CD4-positive, alpha-beta memory T cell (primary cell): ENCODE measurements around the gene CER1. TPM values are rescaled to one million over a fixed set of nuclear protein-coding genes. Genes with fewer than 3 reads are reported as not detected.

ENCODE experiments used
- CTCF ChIA-PET: fragments of 350-600 bp; sonication (Branson Sonifier 250); formaldehyde crosslinking; loops from one replicate; lab custom pipeline; 2021; ENCODE audit warnings: inconsistent platforms; ENCODE audit not compliant: partially characterized antibody; lab: Charles Lee
- POLR2A ChIA-PET: fragments of 350-600 bp; sonication (Branson Sonifier 250); formaldehyde crosslinking; loops from one replicate; lab custom pipeline; 2021; ENCODE audit not compliant: partially characterized antibody; lab: Charles Lee
- DNase-seq, 5 donors: peaks; one replicate each; pipeline versions ENCODE4 v3.0.0 to v3.0.0-alpha.2; 2020 to 2022; ENCODE audit warnings: mixed read lengths in 1 of 5
- H3K27ac ChIP-seq: one replicate; pipeline ENCODE4 v1.7.0; 2013; ENCODE audit warnings: low read depth, low read length
- H3K27me3 ChIP-seq: 2 replicates; pipeline ENCODE4 v1.7.0; 2013; ENCODE audit warnings: mild to moderate bottlenecking, low read length, moderate library complexity; ENCODE audit not compliant: insufficient read depth
- H3K36me3 ChIP-seq: 2 replicates; pipeline ENCODE4 v1.7.0; 2013; ENCODE audit warnings: mild to moderate bottlenecking, low read length, moderate library complexity; ENCODE audit not compliant: insufficient read depth
- H3K4me1 ChIP-seq: 2 replicates; pipeline ENCODE4 v1.7.0; 2013; ENCODE audit warnings: mild to moderate bottlenecking, low read length, moderate library complexity; ENCODE audit not compliant: insufficient read depth
- H3K4me3 ChIP-seq, 2 donors: one replicate each; pipeline ENCODE4 v1.7.0; 2013; ENCODE audit warnings: low read length in 2 of 2, mild to moderate bottlenecking in 1 of 2
- H3K9me3 ChIP-seq, 2 donors: one replicate each; pipeline ENCODE4 v1.7.0; 2013; ENCODE audit warnings: low read length in 2 of 2, control low read depth in 1 of 2; ENCODE audit not compliant: control insufficient read depth in 1 of 2
- H3K27ac Mint-ChIP-seq, 7 donors: one replicate each; pipeline ENCODE4 v1.8.0; 2020 to 2021; ENCODE audit warnings: mixed read lengths in 7 of 7, mild to moderate bottlenecking in 6 of 7, inconsistent platforms in 3 of 7, moderate library complexity in 3 of 7
- H3K27me3 Mint-ChIP-seq, 2 donors: one replicate each; pipeline ENCODE4 v1.8.0; 2020 to 2021; ENCODE audit warnings: mixed read lengths in 2 of 2
- H3K36me3 Mint-ChIP-seq, 2 donors: one replicate each; pipeline ENCODE4 v1.8.0; 2020 to 2021; ENCODE audit warnings: mixed read lengths in 2 of 2, inconsistent platforms in 1 of 2, mild to moderate bottlenecking in 1 of 2
- H3K4me1 Mint-ChIP-seq, 4 donors: one replicate each; pipeline ENCODE4 v1.8.0; 2020 to 2021; ENCODE audit warnings: mixed read lengths in 4 of 4, mild to moderate bottlenecking in 1 of 4
- H3K4me3 Mint-ChIP-seq, 8 donors: one replicate each; pipeline ENCODE4 v1.8.0; 2020 to 2021; ENCODE audit warnings: mixed read lengths in 8 of 8, mild to moderate bottlenecking in 7 of 8, moderate library complexity in 6 of 8, inconsistent platforms in 3 of 8
- H3K9me3 Mint-ChIP-seq, 8 donors: one replicate each; pipeline ENCODE4 v1.8.0; 2020 to 2021; ENCODE audit warnings: mixed read lengths in 8 of 8, mild to moderate bottlenecking in 5 of 8, inconsistent platforms in 3 of 8, moderate library complexity in 1 of 8
- intact Hi-C: fragments of 100-400 bp; cut with micrococcal nuclease; formaldehyde crosslinking; loops from one replicate; pipeline ENCODE4 v1.15.1; 2023
- polyA plus RNA-seq, 2 donors: library from polyadenylated mRNA; unstranded; fragments of 300-500 nt; fragmentation: Illumina TruSeq; gene quantifications; one replicate each; pipeline ENCODE4 v1.2.3, GENCODE V29; 2021
- total RNA-seq, 2 experiments: library from RNA; stranded (reverse); gene quantifications; one replicate each; pipeline ENCODE4 v1.2.3, GENCODE V29; 2021

CER1 gene
- total and polyA plus RNA-seq, 4 experiments from 2014 or later, result not detected

GRCh38 chr9:14747111-14747510 lies 24.6 kb upstream of the CER1 start:
- H3K27ac ChIP-seq, result no peak overlapping the region
- intact Hi-C loops, result no loop called here
- no peaks in the 10 kb centered on the region for H3K27me3 ChIP-seq
- Mint-ChIP-seq H3K4me1 (peaks cover 6 to 16% (median 9%) of the 10 kb centered on the region in 4 donors), H3K27me3 (peaks cover 3 to 12% of the 10 kb centered on the region in 2 donors), H3K36me3 (no peaks in the 10 kb centered on the region), H3K9me3 (peaks cover 0 to 3% (median 0%) of the 10 kb centered on the region in 8 donors), H3K4me3 (no peak overlapping the region), H3K27ac (no peak overlapping the region)
- no peaks in the 10 kb centered on the region for H3K36me3 ChIP-seq
- no peak overlapping the region for H3K4me3 ChIP-seq
- DNase-seq, result no peak
- H3K9me3 ChIP-seq, result no peaks in the 10 kb centered on the region
- ChIA-PET POLR2A (no interaction called here), CTCF (no interaction called here)
- H3K4me1 ChIP-seq, result peaks cover 6% of the 10 kb centered on the region

GRCh38 chr9:14746626-14747025 lies 24.1 kb upstream of the CER1 start:
- Mint-ChIP-seq H3K27ac (no peak overlapping the region), H3K36me3 (no peaks in the 10 kb centered on the region), H3K9me3 (peaks cover 0 to 3% (median 0%) of the 10 kb centered on the region in 8 donors), H3K4me3 (no peak overlapping the region), H3K27me3 (peaks cover 3 to 10% of the 10 kb centered on the region in 2 donors), H3K4me1 (peaks cover 6 to 16% (median 9%) of the 10 kb centered on the region in 4 donors)
- Histone ChIP-seq H3K27me3 (no peaks in the 10 kb centered on the region), H3K4me3 (no peak overlapping the region), H3K9me3 (no peaks in the 10 kb centered on the region), H3K4me1 (peaks cover 6% of the 10 kb centered on the region), H3K27ac (no peak overlapping the region), H3K36me3 (no peaks in the 10 kb centered on the region)
- DNase-seq, result no peak
- ChIA-PET CTCF (no interaction called here), POLR2A (no interaction called here)
- intact Hi-C loops, result no loop called here

- H3K27ac ChIP-seq, result no peak overlapping the region
- DNase-seq, result no peak
- H3K27me3 Mint-ChIP-seq, result peaks cover 0 to 4% of the 10 kb centered on the region in 2 donors
- H3K9me3 Mint-ChIP-seq, result peaks cover 0 to 3% (median 0%) of the 10 kb centered on the region in 8 donors
- ChIA-PET CTCF (no interaction called here), POLR2A (no interaction called here)
- H3K36me3 Mint-ChIP-seq, result no peaks in the 10 kb centered on the region
- no peak overlapping the region for H3K4me3 ChIP-seq
- no peaks in the 10 kb centered on the region for H3K9me3 ChIP-seq
- peaks cover 3% of the 10 kb centered on the region for H3K27me3 ChIP-seq
- no peaks in the 10 kb centered on the region for H3K36me3 ChIP-seq
- H3K27ac Mint-ChIP-seq, result no peak overlapping the region
- intact Hi-C loops, result no loop called here
- H3K4me1 Mint-ChIP-seq, result peaks cover 3 to 5% (median 3%) of the 10 kb centered on the region in 4 donors
- H3K4me3 Mint-ChIP-seq, result no peak overlapping the region
- peaks cover 4% of the 10 kb centered on the region for H3K4me1 ChIP-seq
Measured at GRCh38 chr9:14744768-14745167, 22.2 kb upstream of the CER1 start.

GRCh38 chr9:14741369-14741768 lies 18.8 kb upstream of the CER1 start:
- CTCF ChIA-PET, result interaction anchor here (1.5 kb wide), 1 partner anchor 12 kb away, joined by 3 read pairs; no protein-coding TSS in a partner anchor
- no peaks in the 10 kb centered on the region for H3K36me3 Mint-ChIP-seq
- peaks cover 0 to 3% of the 10 kb centered on the region in 2 donors for H3K27me3 Mint-ChIP-seq
- Histone ChIP-seq H3K9me3 (no peaks in the 10 kb centered on the region), H3K27me3 (peaks cover 3% of the 10 kb centered on the region), H3K36me3 (no peaks in the 10 kb centered on the region), H3K4me1 (no peaks in the 10 kb centered on the region), H3K27ac (no peak overlapping the region), H3K4me3 (no peak overlapping the region)
- no peak overlapping the region for H3K4me3 Mint-ChIP-seq
- H3K4me1 Mint-ChIP-seq, result no peaks in the 10 kb centered on the region
- H3K27ac Mint-ChIP-seq, result no peak overlapping the region
- no peak for DNase-seq
- intact Hi-C loops, result no loop called here
- POLR2A ChIA-PET, result no interaction called here
- peaks cover 0 to 3% (median 0%) of the 10 kb centered on the region in 8 donors for H3K9me3 Mint-ChIP-seq

- Histone ChIP-seq H3K4me1 (no peaks in the 10 kb centered on the region), H3K9me3 (no peaks in the 10 kb centered on the region), H3K27ac (no peak overlapping the region), H3K36me3 (no peaks in the 10 kb centered on the region), H3K4me3 (no peak overlapping the region), H3K27me3 (peaks cover 4% of the 10 kb centered on the region)
- H3K9me3 Mint-ChIP-seq, result no peaks in the 10 kb centered on the region
- POLR2A ChIA-PET, result no interaction called here
- intact Hi-C loops, result no loop called here
- no peaks in the 10 kb centered on the region for H3K36me3 Mint-ChIP-seq
- CTCF ChIA-PET, result no interaction called here
- H3K27me3 Mint-ChIP-seq, result peaks cover 3 to 10% of the 10 kb centered on the region in 2 donors
- no peak for DNase-seq
- H3K27ac Mint-ChIP-seq, result no peak overlapping the region
- no peaks in the 10 kb centered on the region for H3K4me1 Mint-ChIP-seq
- H3K4me3 Mint-ChIP-seq, result no peak overlapping the region
Measured at GRCh38 chr9:14733133-14733532, 10.6 kb upstream of the CER1 start.

GRCh38 chr9:14731294-14731981 lies 8.9 kb upstream of the CER1 start:
- no peaks in the 10 kb centered on the region for H3K36me3 Mint-ChIP-seq
- H3K4me1 Mint-ChIP-seq, result no peaks in the 10 kb centered on the region
- ChIA-PET CTCF (no interaction called here), POLR2A (no interaction called here)
- H3K4me3 Mint-ChIP-seq, result no peak overlapping the region
- H3K4me1 ChIP-seq, result no peaks in the 10 kb centered on the region
- H3K4me3 ChIP-seq, result no peak overlapping the region
- H3K27ac Mint-ChIP-seq, result no peak overlapping the region
- H3K27ac ChIP-seq, result no peak overlapping the region
- intact Hi-C loops, result no loop called here
- peaks cover 3 to 9% of the 10 kb centered on the region in 2 donors for H3K27me3 Mint-ChIP-seq
- DNase-seq, result no peak
- peaks cover 4% of the 10 kb centered on the region for H3K27me3 ChIP-seq
- H3K9me3 Mint-ChIP-seq, result no peaks in the 10 kb centered on the region
- H3K9me3 ChIP-seq, result no peaks in the 10 kb centered on the region
- H3K36me3 ChIP-seq, result no peaks in the 10 kb centered on the region

- H3K4me1 Mint-ChIP-seq, result no peaks in the 10 kb centered on the region
- H3K4me3 Mint-ChIP-seq, result no peak overlapping the region
- DNase-seq, result no peak
- no peaks in the 10 kb centered on the region for H3K36me3 ChIP-seq
- no peak overlapping the region for H3K4me3 ChIP-seq
- peaks cover 4% of the 10 kb centered on the region for H3K27me3 ChIP-seq
- no peaks in the 10 kb centered on the region for H3K9me3 ChIP-seq
- POLR2A ChIA-PET, result no interaction called here
- no peaks in the 10 kb centered on the region for H3K4me1 ChIP-seq
- CTCF ChIA-PET, result no interaction called here
- no peak overlapping the region for H3K27ac ChIP-seq
- no peak overlapping the region for H3K27ac Mint-ChIP-seq
- H3K9me3 Mint-ChIP-seq, result no peaks in the 10 kb centered on the region
- no peaks in the 10 kb centered on the region for H3K36me3 Mint-ChIP-seq
- H3K27me3 Mint-ChIP-seq, result peaks cover 2 to 6% of the 10 kb centered on the region in 2 donors
- intact Hi-C loops, result no loop called here
Measured at GRCh38 chr9:14730461-14730898, 7.9 kb upstream of the CER1 start.
